ENCODE results near the gene RHBDD3.

RHBDD3 gene

GRCh38 chr22:29260031-29260560, 7.7 kb downstream of the RHBDD3 start:
- Histone ChIP-seq H3K27ac (ENCODE audit: low read length) (no peak overlapping the region), H3K9ac (ENCODE audit: low read length) (no peak overlapping the region), H3K4me2 (ENCODE audit: low read length) (no peak overlapping the region), H3K79me2 (ENCODE audit: low read length) (no peaks in the 10 kb centered on the region), H3K9me3 (ENCODE audit: insufficient read depth, low read length) (no peaks in the 10 kb centered on the region), H3K36me3 (replicated peaks; ENCODE audit: low read depth, low read length) (peaks cover 13% of the 10 kb centered on the region), H3K4me3 (ENCODE audit: low read length) (no peak overlapping the region), H3K4me1 (ENCODE audit: low read length) (no peaks in the 10 kb centered on the region), H4K20me1 (ENCODE audit: insufficient read depth, low read length) (no peaks in the 10 kb centered on the region), H2AFZ (ENCODE audit: low read depth, low read length) (no peak overlapping the region), H3K27me3 (ENCODE audit: low read depth, low read length) (no peaks in the 10 kb centered on the region)
- no peak for TF ChIP-seq CTCF (IDR thresholded peaks at IDR 0.05; ENCODE audit: low read depth, low read length)
- no peak for TF ChIP-seq EZH2phosphoT487 (IDR thresholded peaks at IDR 0.05; ENCODE audit: low read depth)

GRCh38 chr22:29259253-29259899, 8.4 kb downstream of the RHBDD3 start:
- Histone ChIP-seq H3K4me1 (ENCODE audit: low read length) (no peaks in the 10 kb centered on the region), H3K4me2 (ENCODE audit: low read length) (no peak overlapping the region), H3K4me3 (ENCODE audit: low read length) (no peak overlapping the region), H3K79me2 (ENCODE audit: low read length) (no peaks in the 10 kb centered on the region), H2AFZ (ENCODE audit: low read depth, low read length) (no peak overlapping the region), H3K9ac (ENCODE audit: low read length) (no peak overlapping the region), H3K36me3 (replicated peaks; ENCODE audit: low read depth, low read length) (peaks cover 10% of the 10 kb centered on the region), H3K9me3 (ENCODE audit: insufficient read depth, low read length) (no peaks in the 10 kb centered on the region), H3K27ac (ENCODE audit: low read length) (no peak overlapping the region), H3K27me3 (ENCODE audit: low read depth, low read length) (no peaks in the 10 kb centered on the region), H4K20me1 (ENCODE audit: insufficient read depth, low read length) (no peaks in the 10 kb centered on the region)
- TF ChIP-seq CTCF (IDR thresholded peaks at IDR 0.05; ENCODE audit: low read depth, low read length) = no peak
- TF ChIP-seq EZH2phosphoT487 (IDR thresholded peaks at IDR 0.05; ENCODE audit: low read depth) = no peak

GRCh38 chr22:29258407-29259252, 9.2 kb downstream of the RHBDD3 start:
- Histone ChIP-seq H3K9ac (ENCODE audit: low read length) (no peak overlapping the region), H4K20me1 (ENCODE audit: insufficient read depth, low read length) (no peaks in the 10 kb centered on the region), H3K79me2 (ENCODE audit: low read length) (no peaks in the 10 kb centered on the region)

More at GRCh38 chr22:29258407-29259252, 9.2 kb downstream of the RHBDD3 start:
- TF ChIP-seq EZH2phosphoT487 (IDR thresholded peaks at IDR 0.05; ENCODE audit: low read depth) = no peak
- TF ChIP-seq CTCF (IDR thresholded peaks at IDR 0.05; ENCODE audit: low read depth, low read length) = no peak
- Histone ChIP-seq H3K4me1 (ENCODE audit: low read length) (no peaks in the 10 kb centered on the region), H2AFZ (ENCODE audit: low read depth, low read length) (no peak overlapping the region), H3K36me3 (replicated peaks; ENCODE audit: low read depth, low read length) (peaks cover 3% of the 10 kb centered on the region), H3K27me3 (ENCODE audit: low read depth, low read length) (no peaks in the 10 kb centered on the region), H3K4me2 (ENCODE audit: low read length) (no peak overlapping the region), H3K27ac (ENCODE audit: low read length) (no peak overlapping the region), H3K4me3 (ENCODE audit: low read length) (no peak overlapping the region), H3K9me3 (ENCODE audit: insufficient read depth, low read length) (no peaks in the 10 kb centered on the region)
